GM19463 (cell line): ENCODE results near the gene LEMD3.
A peak's percentile ranks its signal among the peaks of the same experiment; 100 is the strongest.

ENCODE experiments used
- ATAC-seq: cut with Tn5 transposase; IDR thresholded peaks from one replicate; pipeline ENCODE4 v1.9.1; 2021; ENCODE audit warnings: mild to moderate bottlenecking, moderate library complexity; ENCODE audit not compliant: unreplicated experiment

Gene LEMD3

GRCh38 chr12:65169320-65170208 is at the start of gene LEMD3:
LEMD3 (plus strand) TSS chr12:65169583; CDS start chr12:65169597, 14 bp downstream.
- peak; percentile 91 for ATAC-seq

- ATAC-seq: peak; percentile 67
Observed at GRCh38 chr12:65121049-65121955, 48.1 kb upstream of the LEMD3 start, which contains the start of gene WIF1. WIF1 (minus strand) TSS chr12:65121305; CDS start chr12:65121191, 114 bp downstream.

- ATAC-seq: no peak
Observed at GRCh38 chr12:65121956-65122469, 47.4 kb upstream of the LEMD3 start.

- no peak for ATAC-seq
Observed at GRCh38 chr12:65122703-65123102, 46.7 kb upstream of the LEMD3 start.

- no peak for ATAC-seq
Observed at GRCh38 chr12:65123435-65124063, 45.8 kb upstream of the LEMD3 start.

DNA sequence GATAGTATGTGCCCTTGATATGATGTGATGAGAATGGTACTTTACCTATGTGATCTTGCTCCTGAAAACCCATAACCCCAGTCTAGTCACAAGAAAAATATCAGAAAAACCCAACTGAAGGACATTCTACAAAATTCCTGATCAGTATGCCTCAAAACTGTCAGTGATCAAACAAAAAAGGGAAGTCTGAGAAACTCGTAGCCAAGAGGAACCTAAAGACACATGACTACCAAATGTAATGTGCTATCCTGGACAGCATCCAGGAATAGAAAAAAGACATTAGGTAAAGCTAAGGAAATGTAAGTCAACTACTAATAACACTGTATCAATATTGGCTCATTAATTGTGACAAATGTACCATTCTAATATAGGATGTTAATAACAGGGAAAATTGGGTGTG is 44.1 kb upstream of the LEMD3 start:
- no peak for ATAC-seq

- no peak for ATAC-seq
Observed at GRCh38 chr12:65125975-65126374, 43.4 kb upstream of the LEMD3 start.

- no peak for ATAC-seq
Observed at GRCh38 chr12:65126482-65126881, 42.9 kb upstream of the LEMD3 start.

DNA sequence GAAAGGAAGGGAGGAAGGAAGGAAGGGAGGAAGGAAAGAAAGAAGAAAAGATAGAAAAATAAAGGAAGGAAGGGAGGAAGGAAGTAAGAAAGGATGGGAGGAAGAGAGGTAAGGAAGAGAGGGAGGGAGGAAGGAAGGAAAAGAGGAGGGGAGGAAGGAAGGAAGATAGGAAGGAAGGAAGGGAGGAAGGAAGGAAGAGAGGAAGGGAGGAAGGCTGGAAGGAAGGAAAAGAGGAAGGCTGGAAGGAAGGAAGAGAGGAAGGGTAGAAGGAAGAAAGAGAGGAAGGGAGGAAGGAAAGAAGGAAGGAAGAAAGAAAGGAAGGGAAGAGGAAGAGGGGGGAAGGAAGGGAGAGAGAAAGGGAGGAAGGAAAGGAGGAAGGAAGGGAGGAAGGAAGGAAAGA is 35.5 kb upstream of the LEMD3 start:
- no peak for ATAC-seq

GRCh38 chr12:65139389-65139788 is 30.0 kb upstream of the LEMD3 start:
- ATAC-seq: no peak

DNA sequence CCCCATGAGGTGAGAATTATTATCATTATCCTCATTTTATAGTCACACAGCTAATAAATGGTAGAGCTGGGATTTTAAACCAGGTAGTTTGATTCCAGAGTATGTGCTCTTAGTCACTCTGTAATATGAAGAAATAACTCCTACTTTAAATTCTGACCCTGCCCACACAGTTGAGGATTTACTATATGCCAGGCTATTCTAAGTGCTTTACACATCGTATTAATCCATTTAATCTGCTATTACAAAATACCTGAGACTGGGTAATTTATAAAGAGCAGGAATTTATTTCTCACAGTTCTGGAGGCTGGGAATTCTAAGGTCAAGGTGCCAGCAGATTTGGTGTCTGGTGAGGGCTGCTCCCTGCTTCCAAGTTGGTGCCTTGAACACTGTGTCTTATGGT is 28.6 kb upstream of the LEMD3 start:
- ATAC-seq: no peak

DNA sequence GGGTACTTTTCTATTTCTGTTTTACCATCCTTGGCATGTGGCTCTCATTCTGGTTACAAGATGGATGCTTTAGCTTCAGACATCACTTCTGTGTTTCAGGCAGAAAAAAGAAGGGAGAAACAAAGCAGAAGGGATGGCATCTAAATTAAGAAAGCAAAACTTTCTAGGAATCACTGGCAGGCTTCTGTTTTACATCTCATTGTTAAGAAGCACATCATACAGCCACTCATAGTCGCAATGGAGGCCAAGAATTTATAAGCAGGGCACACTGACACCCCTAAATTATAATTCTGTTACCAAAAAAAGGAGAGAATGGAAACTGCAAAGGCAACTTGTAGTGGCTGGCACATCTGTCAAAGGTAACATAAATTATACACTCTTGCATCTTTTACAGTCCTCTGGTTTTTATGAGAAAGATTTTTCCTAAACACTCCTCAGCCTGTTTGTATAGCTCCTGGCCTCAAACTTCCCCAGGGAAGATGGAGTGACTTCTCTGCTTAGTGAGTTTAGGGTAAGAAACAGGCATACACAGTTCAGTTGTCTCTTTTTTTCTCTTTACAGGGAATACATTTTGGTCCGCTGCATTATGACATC is 22.0 kb upstream of the LEMD3 start:
- no peak for ATAC-seq

DNA sequence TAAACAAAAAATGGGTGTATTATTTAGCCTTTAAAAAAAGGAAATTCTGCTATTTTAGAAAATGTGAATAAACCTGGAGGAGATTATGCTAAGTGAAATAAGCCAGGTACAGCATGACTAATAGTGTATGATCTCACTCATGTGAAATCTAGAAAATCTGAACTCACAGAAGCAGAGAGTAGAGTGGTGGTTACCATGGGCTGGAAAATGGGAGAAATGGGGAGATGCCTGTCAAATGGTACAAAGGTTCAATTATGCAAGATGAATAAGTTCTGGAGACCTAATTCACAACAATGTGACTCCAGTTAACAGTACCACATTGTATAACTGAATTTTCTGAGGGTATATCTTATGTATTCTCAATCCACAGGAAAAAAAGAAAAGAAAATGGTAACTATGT is 17.4 kb upstream of the LEMD3 start:
- no peak for ATAC-seq

GRCh38 chr12:65152596-65152995 is 16.8 kb upstream of the LEMD3 start:
- ATAC-seq: no peak

GRCh38 chr12:65155784-65156183 is 13.6 kb upstream of the LEMD3 start:
- peak; percentile 18 for ATAC-seq

DNA sequence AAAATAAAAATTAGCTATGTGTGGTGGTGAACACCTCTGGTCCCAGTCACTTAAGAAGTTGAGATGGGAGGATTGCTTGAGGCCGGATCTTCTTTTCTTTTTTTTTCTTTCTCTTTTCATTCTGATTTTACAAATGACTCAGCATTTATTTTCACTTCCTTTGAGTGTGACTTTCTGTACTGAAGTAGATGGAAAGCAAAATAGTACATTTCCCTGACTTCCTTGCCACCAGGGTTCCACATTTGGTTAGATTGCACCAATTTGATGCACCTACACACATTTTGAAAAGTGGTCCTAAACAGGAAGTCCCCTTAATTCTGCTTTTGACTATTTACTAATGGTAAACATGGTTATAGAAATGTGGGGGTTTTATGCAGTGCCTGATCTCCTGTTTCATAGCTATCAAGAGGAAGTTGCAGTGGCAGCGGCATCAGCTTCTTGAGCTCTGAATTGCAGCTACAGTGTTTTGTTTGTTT is 13.0 kb upstream of the LEMD3 start:
- ATAC-seq: peak; percentile 87

DNA sequence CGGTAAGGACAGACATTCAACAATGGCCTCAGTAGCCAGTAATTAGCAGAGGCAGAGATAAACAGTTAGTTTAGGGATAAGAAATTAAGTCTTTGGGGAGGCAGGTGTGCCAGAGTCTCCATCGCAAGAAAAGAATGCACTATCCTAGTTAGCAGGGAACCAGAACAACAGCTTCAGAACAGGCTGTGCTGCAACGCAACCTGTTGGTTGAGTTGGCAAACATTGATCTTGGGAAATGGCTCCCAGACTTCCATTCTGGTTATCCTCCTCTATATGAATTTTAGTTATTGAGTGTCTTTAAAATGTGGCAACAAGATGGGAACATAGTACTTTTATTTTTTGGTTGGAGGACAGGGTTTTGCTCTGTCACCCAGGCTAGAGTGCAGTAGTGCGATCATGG is 12.3 kb upstream of the LEMD3 start:
- ATAC-seq: no peak

- ATAC-seq: peak; percentile 64
Observed at GRCh38 chr12:65162609-65163008, 6.8 kb upstream of the LEMD3 start.

DNA sequence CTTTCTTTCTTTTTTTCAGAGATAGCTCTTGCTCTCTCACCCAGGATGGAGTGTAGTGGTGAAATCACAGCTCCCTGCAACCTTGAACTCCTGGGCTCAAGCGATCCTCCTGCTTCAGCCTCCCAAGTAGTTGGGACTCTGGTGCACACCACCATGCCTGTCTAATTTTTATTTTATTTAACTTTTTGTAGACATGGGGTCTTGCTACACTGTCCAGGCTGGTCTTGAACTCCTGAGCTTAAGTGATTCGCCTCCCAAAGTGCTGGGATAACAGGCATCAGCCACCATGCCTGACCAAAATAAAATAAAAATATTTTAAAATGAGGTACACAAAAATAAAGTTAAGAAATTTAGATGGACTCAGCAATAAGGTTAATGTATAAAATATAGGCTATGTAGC is 5.1 kb upstream of the LEMD3 start:
- no peak for ATAC-seq

- no peak for ATAC-seq
Observed at GRCh38 chr12:65164774-65165173, 4.6 kb upstream of the LEMD3 start.
